Adrenal gland (tissue), 12 donors: ENCODE measurements around the gene GPHB5. TPM values are rescaled to one million over a fixed set of nuclear protein-coding genes. Genes with fewer than 3 reads are reported as not detected.
"Not testable (repeated sequence)": the region's sequence is repeated elsewhere in the genome, so short reads cannot be mapped to it uniquely, and the experiment has no call there.

ENCODE experiments used
- DNase-seq, 7 donors: peaks; one replicate each; pipeline ENCODE4 v3.0.0-alpha.2; 2019 to 2020
- H3K27ac ChIP-seq, 5 donors: fragments of 200-600 bp; sonication (generic) in 4 of 5; 1 replicate in 3 of 5; 2 replicates in 2 of 5; pipeline versions ENCODE4 v1.5.1 to v1.8.0; 2016 to 2020; ENCODE audit warnings: mild to moderate bottlenecking in 1 of 5
- H3K27me3 ChIP-seq: fragments of 200-600 bp; 2 replicates; pipeline ENCODE4 v1.8.0; 2021
- H3K36me3 ChIP-seq, 2 donors: fragments of 200-600 bp; replicated peaks in 1 of 2; 1 replicate in 1 of 2; 2 replicates in 1 of 2; pipeline versions ENCODE4 v1.5.1 to v1.8.0; 2018 to 2022
- H3K4me1 ChIP-seq, 2 donors: fragments of 200-600 bp; replicated peaks in 1 of 2; 1 replicate in 1 of 2; 2 replicates in 1 of 2; pipeline versions ENCODE4 v1.5.1 to v1.8.0; 2018 to 2021
- H3K4me3 ChIP-seq, 4 donors: fragments of 200-600 bp; sonication (generic) in 3 of 4; one replicate each; pipeline ENCODE4 v1.5.1; 2016 to 2018
- H3K9me3 ChIP-seq, 3 donors: fragments of 200-600 bp; sonication (generic) in 1 of 3; replicated peaks in 1 of 3; 1 replicate in 2 of 3; 2 replicates in 1 of 3; pipeline versions ENCODE4 v1.5.1 to v1.8.0; 2016 to 2021
- POLR2A ChIP-seq, 2 donors: fragments of 450-650 bp; IDR thresholded peaks; one replicate each; pipeline ENCODE4 v1.6.1; 2017; ENCODE audit warnings: antibody characterized with exemption in 2 of 2, mild to moderate bottlenecking in 2 of 2, moderate library complexity in 1 of 2
- WGBS, 4 donors: extraction: QIAGEN DNeasy Blood & Tissue Kit in 2 of 4; methylation state at CpG; one replicate each; pipeline versions ENCODE4 v1.1.5 to v1.1.7; 2013 to 2017; 5-methylcytosine and 5-hydroxymethylcytosine counted together
- intact Hi-C, 2 donors: fragments of 100-400 bp; cut with DNase I; formaldehyde crosslinking; loops; one replicate each; pipeline versions ENCODE4 v1.14.1 to v1.15.0; 2022 to 2023
- polyA plus RNA-seq, 3 donors: library from polyadenylated mRNA; stranded (reverse); fragments of 200-250 nt in 2 of 3; fragments of 350-450 nt in 1 of 3; fragmentation: Illumina TruSeq in 1 of 3; extraction: RNeasy Lipid Tissue Mini Kit (QIAGEN cat#74804) in 1 of 3; gene quantifications; one replicate each; pipeline ENCODE4 v1.2.3, GENCODE V29; 2013 to 2014
- total RNA-seq, 9 donors: library from RNA; depleted of rRNA in 4 of 9; stranded (reverse); fragments of >200 nt in 4 of 9; fragments of 120-200 nt in 1 of 9; fragmentation: NEBNext Ultra II Directional in 1 of 9; extraction: Animal tissue kit (Norgen Biotek cat#: 25700) in 1 of 9; gene quantifications; one replicate each; pipeline versions ENCODE4 v1.1.0 to v1.2.4, GENCODE V29; 2013 to 2023
- TF ChIP-seq, protein P1 (sequence below), 6 experiments: fragments of 450-650 bp in 4 of 6; fragments of 200-600 bp in 2 of 6; sonication (generic) in 1 of 6; IDR thresholded peaks; 1 replicate in 5 of 6; 2 replicates in 1 of 6; pipeline versions ENCODE4 v1.5.1 to v1.8.0; 2016 to 2021; ENCODE audit warnings: antibody characterized with exemption in 6 of 6, mild to moderate bottlenecking in 2 of 6, moderate library complexity in 1 of 6
- donor health status: healthy with polysubstance abuse.
- donor health status: Bipolar disorder and iron deficiency.
- donor health status: DM: yes; HTN: yes; CAD: no.
- donor health status: DM: no; HTN: no; CAD: no.
- donor health status: DM: no; HTN: no; CAD: no.
- donor health status: DM: yes; HTN: yes; CAD: no.

The GPHB5 gene
- total and polyA plus RNA-seq, 12 donors, result not detected

DNA sequence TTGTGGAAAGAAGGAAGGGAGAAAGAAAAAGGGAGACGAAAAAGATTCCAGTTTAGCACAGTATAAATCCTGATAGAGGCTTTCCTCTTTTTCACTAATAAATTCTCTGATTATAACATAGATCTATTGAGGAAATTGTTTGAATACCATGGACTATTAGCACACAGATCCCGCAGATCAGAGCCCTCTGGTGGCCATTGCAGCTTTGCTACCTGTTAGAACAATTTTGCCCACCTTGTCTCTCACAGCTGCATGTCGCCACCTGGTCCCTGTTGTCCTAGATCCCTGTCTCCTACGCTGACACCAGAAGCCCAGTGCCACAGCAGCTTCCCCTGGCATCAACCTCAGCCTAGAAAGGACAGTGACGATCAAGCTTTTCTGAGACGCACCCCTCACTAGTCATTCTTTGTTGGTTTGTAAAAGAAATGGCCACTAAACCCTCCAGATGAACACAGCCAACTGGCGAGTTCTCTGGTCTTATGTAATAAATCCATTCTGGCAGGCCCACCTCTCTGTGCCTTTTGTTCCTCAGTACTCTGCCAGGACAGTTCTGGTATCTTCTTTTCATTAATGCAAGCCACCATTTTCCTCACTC, 9.9 kb downstream of the GPHB5 start:
- Histone ChIP-seq H3K4me3 (no peak overlapping the region), H3K9me3 (no peaks in the 10 kb centered on the region), H3K27me3 (no peaks in the 10 kb centered on the region), H3K4me1 (no peaks in the 10 kb centered on the region), H3K27ac (no peak overlapping the region), H3K36me3 (no peaks in the 10 kb centered on the region)
- TF ChIP-seq, protein P1, sequence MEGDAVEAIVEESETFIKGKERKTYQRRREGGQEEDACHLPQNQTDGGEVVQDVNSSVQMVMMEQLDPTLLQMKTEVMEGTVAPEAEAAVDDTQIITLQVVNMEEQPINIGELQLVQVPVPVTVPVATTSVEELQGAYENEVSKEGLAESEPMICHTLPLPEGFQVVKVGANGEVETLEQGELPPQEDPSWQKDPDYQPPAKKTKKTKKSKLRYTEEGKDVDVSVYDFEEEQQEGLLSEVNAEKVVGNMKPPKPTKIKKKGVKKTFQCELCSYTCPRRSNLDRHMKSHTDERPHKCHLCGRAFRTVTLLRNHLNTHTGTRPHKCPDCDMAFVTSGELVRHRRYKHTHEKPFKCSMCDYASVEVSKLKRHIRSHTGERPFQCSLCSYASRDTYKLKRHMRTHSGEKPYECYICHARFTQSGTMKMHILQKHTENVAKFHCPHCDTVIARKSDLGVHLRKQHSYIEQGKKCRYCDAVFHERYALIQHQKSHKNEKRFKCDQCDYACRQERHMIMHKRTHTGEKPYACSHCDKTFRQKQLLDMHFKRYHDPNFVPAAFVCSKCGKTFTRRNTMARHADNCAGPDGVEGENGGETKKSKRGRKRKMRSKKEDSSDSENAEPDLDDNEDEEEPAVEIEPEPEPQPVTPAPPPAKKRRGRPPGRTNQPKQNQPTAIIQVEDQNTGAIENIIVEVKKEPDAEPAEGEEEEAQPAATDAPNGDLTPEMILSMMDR (IDR thresholded peaks at IDR 0.05), result peak in 1 of 6 experiments; percentile 27
- no peak for TF ChIP-seq POLR2A (IDR thresholded peaks at IDR 0.05)
- intact Hi-C loops, result no loop called here
- peak in 1 of 7 donors; percentile 11 for DNase-seq
- WGBS, 4 donors, result 67 to 77% (median 70%) methylated on average over 7 of the region's 7 CpGs

DNA sequence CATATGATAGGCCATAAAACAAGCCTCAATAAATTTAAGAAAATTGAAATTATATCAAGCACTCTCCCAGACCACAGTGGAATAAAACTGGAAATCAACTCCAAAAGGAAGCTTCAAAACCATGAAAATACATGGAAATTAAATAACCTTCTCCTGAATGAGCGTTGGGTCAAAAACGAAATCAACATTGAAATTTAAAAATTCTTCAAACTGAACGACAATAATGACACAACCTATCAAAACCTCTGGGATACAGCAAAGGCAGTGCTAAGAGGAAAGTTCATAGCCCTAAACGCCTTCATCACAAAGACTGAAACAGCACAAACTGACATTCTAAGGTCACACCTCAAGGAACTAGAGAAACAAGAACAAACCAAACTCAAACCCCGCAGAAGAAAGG, 14.3 kb downstream of the GPHB5 start:
- H3K9me3 ChIP-seq, result not testable (repeated sequence)
- WGBS, 4 donors, result 81 to 92% (median 84%) methylated on average over 5 of the region's 5 CpGs

DNA sequence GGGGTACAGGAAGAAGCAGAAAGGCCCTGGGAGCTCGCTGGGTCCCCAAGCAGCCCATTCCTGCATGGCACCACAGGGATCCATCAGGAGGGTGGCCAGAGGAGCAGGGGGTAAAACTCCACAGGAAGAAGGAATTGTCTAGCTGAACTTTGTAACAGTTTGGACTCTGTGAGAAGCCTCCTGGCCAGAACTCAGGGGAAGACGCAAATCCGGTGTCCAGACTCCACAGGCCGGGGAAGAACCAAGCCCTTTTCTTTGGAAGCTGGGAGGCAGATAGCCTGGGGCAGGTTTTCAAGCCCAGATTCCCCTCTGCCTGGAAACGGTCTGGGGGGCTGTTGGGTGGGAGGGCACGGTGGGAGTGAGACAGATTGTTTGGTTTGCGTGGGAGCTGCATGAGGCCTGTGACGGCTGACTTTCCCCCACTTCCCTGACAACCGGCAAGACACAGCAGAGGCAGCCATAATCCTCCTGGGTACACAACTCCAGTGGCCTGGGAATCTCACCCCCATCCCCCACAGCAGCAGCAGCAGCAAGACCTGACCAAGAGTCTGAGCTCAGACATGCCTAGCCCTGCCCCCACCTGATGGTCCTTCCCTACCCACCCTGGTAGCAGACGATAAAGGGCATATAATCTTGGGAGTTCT, 16.7 kb downstream of the GPHB5 start:
- TF ChIP-seq, protein P1 (IDR thresholded peaks at IDR 0.05), result no peak
- TF ChIP-seq POLR2A (IDR thresholded peaks at IDR 0.05), result no peak
- Histone ChIP-seq H3K27me3 (peaks cover 3% of the 10 kb centered on the region), H3K4me3 (no peak overlapping the region), H3K9me3 (no peaks in the 10 kb centered on the region), H3K4me1 (no peaks in the 10 kb centered on the region), H3K27ac (no peak overlapping the region), H3K36me3 (no peaks in the 10 kb centered on the region)
- WGBS, 4 donors, result 73 to 87% (median 75%) methylated on average over 8 to 10 of the region's 10 CpGs
- DNase-seq, result no peak
- intact Hi-C loops, result no loop called here

More for the DNA sequence above, 14.3 kb downstream of the GPHB5 start:
- H3K4me1 ChIP-seq, DNase-seq, H3K27ac ChIP-seq, intact Hi-C loops, H3K27me3 ChIP-seq, H3K4me3 ChIP-seq, H3K36me3 ChIP-seq: not testable (repeated sequence)

DNA sequence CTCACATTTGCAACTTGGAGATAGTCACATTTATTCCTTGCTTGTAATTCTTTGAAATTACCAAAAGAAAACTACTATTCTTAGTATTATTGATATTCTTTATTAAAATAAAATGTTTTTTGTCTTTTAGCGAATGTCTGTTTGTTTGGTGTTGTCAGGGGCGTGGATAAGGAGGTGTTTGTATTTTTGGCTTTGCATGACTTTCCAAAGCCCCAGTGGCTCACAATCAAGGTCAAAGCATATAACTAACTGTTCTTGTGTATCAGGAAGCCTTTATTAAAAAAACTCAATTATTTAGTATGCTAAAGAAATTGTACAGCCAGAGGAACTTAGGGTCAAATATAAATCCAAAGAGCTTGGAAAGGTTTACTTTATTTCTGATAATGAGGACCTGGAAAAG, 17.9 kb downstream of the GPHB5 start:
- no peaks in the 10 kb centered on the region for H3K9me3 ChIP-seq
- TF ChIP-seq, protein P1 (IDR thresholded peaks at IDR 0.05), result no peak
- TF ChIP-seq POLR2A (IDR thresholded peaks at IDR 0.05), result no peak
- no peaks in the 10 kb centered on the region for H3K36me3 ChIP-seq
- 74 to 79% (median 75%) methylated on average over 2 of the region's 2 CpGs for WGBS, 4 donors
- no peaks in the 10 kb centered on the region for H3K4me1 ChIP-seq
- H3K4me3 ChIP-seq, result no peak overlapping the region
- peaks cover 3% of the 10 kb centered on the region for H3K27me3 ChIP-seq
- DNase-seq, result no peak
- no peak overlapping the region for H3K27ac ChIP-seq
- intact Hi-C loops, result no loop called here
